H1 (cell line): ENCODE measurements around the gene TBC1D16. TPM values are rescaled to one million over a fixed set of nuclear protein-coding genes. Genes with fewer than 3 reads are reported as not detected.

Experiments used
- ASH2L ChIP-seq: fragments of 200-600, 300-600 bp; sonication (generic); IDR thresholded peaks from one replicate; pipeline ENCODE4 v1.7.1; 2017; ENCODE audit warnings: low read length
- CEBPB ChIP-seq: IDR thresholded peaks from 2 replicates; pipeline ENCODE4 v1.6.1; 2012; ENCODE audit warnings: low read depth, low read length
- CHD7 ChIP-seq: fragments of 300-600 bp; sonication (generic); IDR thresholded peaks from 2 replicates; pipeline ENCODE4 v1.7.1; 2012; ENCODE audit warnings: low read length, moderate library complexity, mild to moderate bottlenecking, inconsistent platforms; ENCODE audit not compliant: insufficient replicate concordance
- GTF2F1 ChIP-seq: IDR thresholded peaks from 2 replicates; pipeline ENCODE4 v1.6.1; 2012; ENCODE audit warnings: low read depth, low read length, improper control_type of control experiment, borderline replicate concordance
- HDAC2 ChIP-seq, 2 experiments: fragments of 300-600 bp in 1 of 2; sonication (generic) in 1 of 2; IDR thresholded peaks; 2 replicates each; pipeline ENCODE4 v1.6.1; 2011 to 2012; ENCODE audit warnings: low read depth in 2 of 2, low read length in 2 of 2, mild to moderate bottlenecking in 2 of 2, moderate library complexity in 2 of 2, borderline replicate concordance in 1 of 2, inconsistent platforms in 1 of 2
- RAD21 ChIP-seq, 2 experiments: IDR thresholded peaks in 1 of 2; conservative IDR thresholded peaks in 1 of 2; 2 replicates each; pipeline ENCODE4 v1.6.1; 2011; ENCODE audit warnings: low read depth in 2 of 2, low read length in 2 of 2, improper control_type of control experiment in 1 of 2, inconsistent platforms in 1 of 2, mild to moderate bottlenecking in 1 of 2, moderate library complexity in 1 of 2
- RNF2 ChIP-seq: fragments of 200-900, 300-1000 bp; sonication (generic); IDR thresholded peaks from 2 replicates; pipeline ENCODE4 v1.7.1; 2016; ENCODE audit warnings: borderline replicate concordance, low read depth, mild to moderate bottlenecking, antibody characterized with exemption, low read length; ENCODE audit not compliant: poor library complexity, severe bottlenecking; ENCODE audit errors: missing control alignments
- SP2 ChIP-seq: IDR thresholded peaks from 2 replicates; pipeline ENCODE4 v1.6.1; 2012; ENCODE audit warnings: mild to moderate bottlenecking, low read length, inconsistent platforms
- TBP ChIP-seq: IDR thresholded peaks from 2 replicates; pipeline ENCODE4 v1.6.1; 2011; ENCODE audit warnings: low read depth, low read length, improper control_type of control experiment
- TEAD4 ChIP-seq: IDR thresholded peaks from 2 replicates; pipeline ENCODE4 v1.6.1; 2012; ENCODE audit warnings: low read depth, low read length, inconsistent platforms, mixed read lengths
- polyA plus RNA-seq, 7 experiments: library from polyadenylated mRNA; depleted of rRNA in 3 of 7; stranded (reverse) in 5 of 7; unstranded in 2 of 7; fragments of >200 nt in 5 of 7; fragments of 200-250 nt in 2 of 7; gene quantifications; 1 replicate in 5 of 7; 2 replicates in 1 of 7; 4 replicates in 1 of 7; pipeline versions ENCODE4 v1.2.1 to v1.2.3, GENCODE V29; 2011 to 2013; ENCODE audit warnings: missing spikeins in 2 of 7, mixed read lengths in 2 of 7
- total RNA-seq: library from RNA; stranded (reverse); fragmentation: NEBNext Ultra II Directional; extraction: Animal tissue kit (Norgen Biotek cat#: 25700); gene quantifications from 2 replicates; pipeline ENCODE4 v1.2.1, GENCODE V29; 2021

The TBC1D16 gene
- total and polyA plus RNA-seq, 2 of the 8 experiments (the other 6 are each of a cell fraction or from before 2014, with no cell fraction given): 21.1 to 109 TPM

DNA sequence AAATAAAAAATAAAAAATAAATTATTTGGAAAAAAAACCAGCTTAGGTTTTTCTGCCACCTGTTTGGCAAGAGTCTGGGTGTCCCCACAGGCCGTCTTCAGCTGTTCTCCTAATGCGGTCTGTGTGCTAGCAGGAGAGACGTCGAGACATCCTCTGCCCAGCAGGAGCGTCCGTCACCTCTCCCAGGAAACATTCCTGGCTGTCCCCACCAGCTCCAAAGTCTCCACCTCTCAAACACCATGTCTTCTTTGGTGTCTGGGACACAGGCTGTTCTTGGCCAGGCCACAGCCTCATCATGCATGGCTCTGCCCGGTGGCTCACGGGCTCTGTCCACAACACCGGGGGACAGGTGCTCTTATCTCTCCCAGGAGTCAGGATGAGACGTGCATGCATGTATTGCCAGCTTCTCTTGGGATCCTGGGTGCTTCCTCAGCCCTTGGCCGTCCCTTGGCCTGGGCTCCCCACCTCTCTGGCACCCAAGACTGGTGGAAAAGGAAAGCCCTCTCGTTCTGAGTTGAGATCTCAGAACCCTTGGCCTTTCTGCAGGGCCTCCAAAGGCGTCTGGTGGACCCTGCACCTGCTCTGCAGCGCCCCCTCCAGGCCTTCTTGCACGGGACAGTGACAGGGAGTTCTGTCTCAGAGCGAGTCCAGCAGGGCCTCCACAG lies 111.6 kb downstream of the TBC1D16 start (continued):
- no peak for TF ChIP-seq CHD7
- TF ChIP-seq HDAC2 (IDR thresholded peaks at IDR 0.05; ENCODE audit: borderline replicate concordance in 1 of 2, low read depth in 2 of 2, low read length in 2 of 2): no peak
- TF ChIP-seq SP2: no peak
- TF ChIP-seq RNF2: no peak
- TF ChIP-seq CEBPB: no peak
- no peak for TF ChIP-seq TEAD4
- peak; percentile 80 to 84 for TF ChIP-seq RAD21 (IDR thresholded peaks at IDR 0.05 in 1 of 2, conservative IDR thresholded peaks at IDR 0.05 in 1 of 2; ENCODE audit: low read depth in 2 of 2, low read length in 2 of 2)
- no peak for TF ChIP-seq GTF2F1
- no peak for TF ChIP-seq TBP
- no peak for TF ChIP-seq ASH2L
